Measurements from ENCODE around the gene SPEM1.

SPEM1 gene, protein sequence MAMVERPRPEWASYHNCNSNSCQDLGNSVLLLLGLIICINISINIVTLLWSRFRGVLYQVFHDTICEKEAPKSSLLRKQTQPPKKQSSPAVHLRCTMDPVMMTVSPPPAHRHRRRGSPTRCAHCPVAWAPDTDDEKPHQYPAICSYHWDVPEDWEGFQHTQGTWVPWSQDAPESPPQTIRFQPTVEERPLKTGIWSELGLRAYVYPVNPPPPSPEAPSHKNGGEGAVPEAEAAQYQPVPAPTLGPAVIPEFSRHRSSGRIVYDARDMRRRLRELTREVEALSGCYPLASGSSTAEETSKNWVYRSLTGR
- total RNA-seq, result 0 to 0.05 (median 0) reads per million in 18 experiments

GRCh38 chr17:7419819-7420610, at the start of gene SPEM1:
Gene SPEM1, plus strand, starts transcription at chr17:7420324. Its CDS starts 61 bp downstream, at chr17:7420385.
- DNase-seq, result no peak

GRCh38 chr17:7370853-7371252, 49.3 kb upstream of the SPEM1 start:
- DNase-seq, result no peak

DNA sequence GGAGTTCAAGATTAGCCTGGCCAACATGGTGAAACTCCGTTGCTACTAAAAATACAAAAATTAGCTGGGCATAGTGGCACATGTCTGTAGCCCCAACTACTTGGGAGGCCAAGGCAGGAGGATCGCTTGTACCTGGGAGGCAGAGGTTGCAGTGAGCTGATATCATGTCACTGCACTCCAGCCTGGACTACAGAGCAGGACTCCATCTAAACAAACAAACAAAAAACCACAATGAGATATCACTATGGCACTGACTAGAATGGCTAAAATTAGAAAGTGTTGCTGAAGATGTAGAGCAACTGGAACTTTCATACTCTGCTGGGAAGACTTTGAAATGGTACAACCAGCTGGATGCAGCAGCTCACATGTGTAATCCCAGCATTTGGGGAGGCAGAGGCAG, 45.8 kb upstream of the SPEM1 start:
- DNase-seq, result no peak

DNA sequence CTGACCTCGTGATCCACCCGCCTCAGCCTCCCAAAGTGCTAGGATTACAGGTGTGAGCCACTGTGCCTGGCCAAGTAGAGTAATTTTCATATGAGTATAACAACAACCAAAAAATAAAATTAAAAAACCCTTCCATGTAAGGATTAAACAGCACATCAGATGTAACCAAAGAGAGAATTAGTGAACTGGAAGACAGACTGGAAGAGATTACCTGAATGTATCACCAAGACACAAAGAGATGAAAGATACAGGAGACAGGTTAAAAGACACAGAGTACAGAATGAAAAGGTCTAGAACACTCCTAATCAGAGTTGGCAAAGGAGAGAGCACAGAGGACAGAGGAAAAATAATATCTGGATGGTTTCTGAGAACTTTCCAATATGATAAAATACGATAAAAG, 41.0 kb upstream of the SPEM1 start:
- DNase-seq, result no peak

GRCh38 chr17:7380321-7380720, 39.8 kb upstream of the SPEM1 start:
- no peak for DNase-seq

DNA sequence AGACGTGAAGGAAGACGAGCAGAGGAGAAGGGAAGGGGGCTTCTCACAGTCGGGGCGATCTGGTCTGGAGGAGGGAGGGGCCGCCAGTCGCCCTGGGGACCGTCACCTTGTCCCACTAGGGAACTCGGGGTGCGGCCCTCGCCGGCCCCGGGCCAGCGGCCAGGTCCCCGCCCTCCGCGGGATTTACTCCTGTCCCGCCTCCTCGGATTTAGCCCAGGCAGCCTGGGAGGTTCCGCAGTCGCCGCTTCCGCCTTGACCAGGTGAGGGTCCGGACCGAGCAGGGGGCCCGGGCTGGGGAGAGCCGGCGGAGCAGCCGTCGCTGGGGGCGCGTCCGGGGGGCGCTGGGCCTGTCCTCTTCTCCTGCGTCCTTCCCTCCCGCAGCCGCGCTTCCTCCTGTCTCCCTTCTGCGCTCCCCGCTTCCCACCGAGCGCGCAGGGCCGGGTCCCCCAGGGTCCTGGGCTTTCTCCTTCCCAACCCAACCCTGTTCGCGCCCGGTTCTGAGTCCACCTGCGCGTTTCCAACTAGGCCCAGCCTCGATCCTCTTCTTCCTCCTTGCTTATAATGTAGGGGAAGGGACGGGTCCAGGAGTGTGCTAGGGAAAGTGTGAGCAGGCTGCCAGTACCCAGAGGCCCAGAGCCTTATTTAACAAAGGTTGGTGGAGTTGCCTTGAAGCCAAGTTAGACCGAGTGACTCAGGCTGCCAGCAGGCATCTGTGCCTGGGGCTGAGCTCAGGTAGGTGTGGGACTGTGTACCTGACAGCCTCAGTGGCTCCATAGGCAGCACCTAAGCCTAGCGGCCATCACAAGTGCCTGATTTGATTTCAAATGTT, 39.1 kb upstream of the SPEM1 start, which contains the start of gene TNK1:
Gene TNK1, plus strand, starts transcription at position 235 of the 829 bp plus-strand sequence. CDS start 1,838 bp downstream, outside the sequence.
- no peak for DNase-seq

- no peak for DNase-seq
Measured at GRCh38 chr17:7382901-7383300, 37.2 kb upstream of the SPEM1 start.

- DNase-seq, result no peak
Measured at GRCh38 chr17:7383371-7383741, 36.8 kb upstream of the SPEM1 start.

DNA sequence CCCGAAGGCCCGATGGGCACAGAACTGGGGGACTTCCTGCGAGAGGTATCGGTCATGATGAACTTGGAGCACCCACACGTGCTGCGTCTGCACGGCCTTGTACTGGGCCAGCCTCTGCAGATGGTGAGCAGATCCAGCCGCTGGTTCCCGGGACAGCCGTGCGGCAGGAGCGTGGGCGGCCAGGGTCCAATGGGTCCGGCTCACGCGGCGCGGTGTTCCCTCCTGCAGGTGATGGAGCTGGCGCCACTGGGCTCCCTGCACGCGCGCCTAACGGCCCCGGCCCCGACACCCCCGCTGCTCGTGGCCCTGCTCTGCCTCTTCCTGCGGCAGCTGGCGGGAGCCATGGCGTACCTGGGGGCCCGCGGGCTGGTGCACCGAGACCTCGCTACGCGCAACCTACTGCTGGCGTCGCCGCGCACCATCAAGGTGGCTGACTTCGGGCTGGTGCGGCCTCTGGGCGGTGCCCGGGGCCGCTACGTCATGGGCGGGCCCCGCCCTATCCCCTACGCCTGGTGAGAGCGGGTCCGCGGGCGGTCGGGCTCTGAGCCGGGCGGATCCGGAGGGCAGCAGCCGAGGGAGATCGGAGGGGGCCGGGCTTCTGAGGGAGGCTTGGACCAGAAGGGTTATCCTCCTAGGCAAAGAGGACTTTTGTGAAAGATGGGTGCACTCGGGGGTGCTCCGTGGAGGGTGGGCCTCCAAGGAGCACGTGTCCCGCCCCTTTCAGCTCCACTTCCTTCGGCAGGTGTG, 36.2 kb upstream of the SPEM1 start:
- peak in 1 of 2 donors; percentile 28 for DNase-seq

DNA sequence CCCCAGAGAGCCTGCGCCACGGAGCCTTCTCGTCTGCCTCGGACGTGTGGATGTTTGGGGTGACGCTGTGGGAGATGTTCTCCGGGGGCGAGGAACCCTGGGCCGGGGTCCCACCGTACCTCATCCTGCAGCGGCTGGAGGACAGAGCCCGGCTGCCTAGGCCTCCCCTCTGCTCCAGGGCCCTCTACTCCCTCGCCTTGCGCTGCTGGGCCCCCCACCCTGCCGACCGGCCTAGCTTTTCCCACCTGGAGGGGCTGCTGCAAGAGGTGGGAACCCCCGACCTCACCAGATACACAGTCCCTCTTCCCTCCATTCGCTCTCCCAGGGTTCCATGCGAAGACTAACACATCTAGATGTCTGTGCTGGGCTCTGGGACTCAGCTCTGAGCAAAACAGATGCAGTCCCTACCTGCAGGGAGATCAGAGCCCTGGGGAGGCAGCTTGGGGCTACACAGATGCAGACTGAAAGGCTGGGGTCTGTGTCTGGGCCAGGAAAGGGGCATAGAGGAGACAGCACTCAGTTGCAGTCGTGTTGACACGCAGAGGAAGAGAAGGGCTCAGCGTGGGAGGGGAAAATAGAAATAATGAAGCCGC, 35.5 kb upstream of the SPEM1 start:
- no peak for DNase-seq

DNA sequence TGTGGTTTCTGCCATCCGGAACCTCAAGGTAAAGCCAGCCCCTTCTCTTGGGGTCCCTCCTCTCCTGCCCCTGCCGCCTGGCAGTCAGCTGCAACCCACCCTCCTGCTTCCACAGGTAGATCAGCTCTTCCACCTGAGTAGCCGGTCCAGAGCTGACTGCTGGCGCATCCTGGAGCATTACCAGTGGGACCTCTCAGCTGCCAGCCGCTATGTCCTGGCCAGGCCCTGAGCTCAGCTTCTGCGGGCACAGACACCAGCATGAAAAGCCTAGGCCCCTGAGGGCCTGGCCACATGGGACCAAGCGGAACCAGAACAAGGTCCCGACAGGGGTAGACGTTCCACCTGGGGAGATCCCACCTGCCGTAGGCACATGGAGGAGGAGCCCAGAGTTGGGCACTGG, 31.3 kb upstream of the SPEM1 start:
- no peak for DNase-seq

GRCh38 chr17:7389924-7390910, 29.9 kb upstream of the SPEM1 start:
- no peak for DNase-seq

DNA sequence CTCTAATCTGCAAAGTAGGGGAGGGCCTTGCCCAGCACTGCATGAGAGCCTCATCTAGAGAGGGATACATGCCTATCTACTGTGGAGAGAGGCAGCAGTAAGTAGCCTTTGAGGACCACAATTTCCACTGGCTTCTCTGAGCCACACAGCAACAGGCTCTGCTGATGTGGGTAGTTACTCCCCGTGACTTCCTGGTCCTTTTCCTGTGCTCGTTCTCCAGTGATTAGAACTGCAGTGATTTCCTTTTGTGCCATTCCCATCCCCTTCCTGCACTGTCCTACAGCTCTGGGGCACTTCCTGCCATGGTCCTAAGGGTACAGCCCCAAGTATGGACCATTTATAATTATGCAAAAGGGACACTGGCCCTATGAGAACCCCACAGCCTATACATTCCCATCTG, 28.8 kb upstream of the SPEM1 start:
- no peak for DNase-seq

DNA sequence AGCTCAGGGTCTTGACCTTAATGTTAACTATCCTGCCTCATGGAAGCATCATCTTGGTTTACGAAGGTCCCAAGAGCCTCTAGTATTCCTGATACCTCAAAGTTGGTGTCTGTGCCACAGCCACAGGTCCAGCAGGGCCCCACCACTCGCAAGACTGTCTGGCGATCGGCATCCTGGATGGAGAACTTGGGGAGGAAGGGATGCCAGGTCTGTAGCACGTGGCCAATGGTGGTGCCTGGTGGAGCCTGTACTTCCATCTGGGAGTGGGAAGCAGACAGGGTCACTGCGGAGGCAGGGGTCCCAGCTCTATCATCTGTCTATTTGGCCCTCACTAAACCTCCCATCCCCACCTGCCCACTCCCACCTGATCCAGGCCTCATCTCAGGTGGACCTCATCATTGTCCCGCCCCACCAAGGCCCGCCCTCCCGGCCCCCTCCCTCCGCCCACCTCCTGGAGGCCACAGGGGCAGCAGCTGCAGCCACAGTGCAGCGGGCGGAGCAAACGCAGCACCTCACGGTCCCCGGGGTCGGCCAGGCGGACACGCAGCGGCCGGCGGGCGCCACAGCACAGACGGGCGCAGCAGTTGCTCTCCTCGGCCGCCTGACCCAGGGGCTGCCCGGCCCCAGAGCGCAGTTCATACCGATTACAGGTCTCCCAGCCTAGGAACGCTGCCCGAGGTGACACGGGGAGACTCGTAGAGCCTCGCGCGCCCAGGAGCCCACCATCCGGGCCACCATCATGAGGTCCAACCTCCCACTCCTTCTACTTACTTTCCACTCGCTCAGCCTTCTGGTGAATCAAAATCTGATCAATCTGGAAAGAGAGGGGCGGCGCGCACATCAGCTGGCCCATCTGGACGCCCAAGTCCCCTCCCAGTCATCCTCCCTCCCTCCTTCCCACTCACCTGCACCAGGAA, 27.2 kb upstream of the SPEM1 start:
- no peak for DNase-seq

GRCh38 chr17:7393613-7394451, 26.3 kb upstream of the SPEM1 start:
- no peak for DNase-seq

- peak; percentile 84 to 92 for DNase-seq
Measured at GRCh38 chr17:7394452-7395191, 25.5 kb upstream of the SPEM1 start, which contains the start of gene PLSCR3. Gene PLSCR3, minus strand, starts transcription at chr17:7394525. Its CDS starts 415 bp downstream, at chr17:7394110.

DNA sequence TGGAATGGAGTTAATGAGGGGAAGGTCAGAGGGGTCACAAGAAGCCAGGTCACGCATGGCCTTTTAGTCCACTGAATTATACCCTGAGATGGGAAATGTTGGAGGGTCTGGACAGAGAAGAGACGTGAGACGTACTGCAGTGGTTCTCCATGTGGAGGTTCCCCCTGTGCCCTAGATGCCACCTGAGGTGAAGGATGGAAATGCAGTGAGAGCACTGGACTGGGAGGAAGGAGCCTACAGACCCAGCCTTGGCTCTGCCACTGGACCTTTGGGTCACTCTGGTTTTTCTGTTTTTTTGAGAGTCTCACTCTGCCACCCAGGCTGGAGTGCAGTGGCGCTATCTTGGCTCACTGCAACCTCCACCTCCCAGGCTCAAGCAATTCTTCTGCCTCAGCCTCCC, 24.0 kb upstream of the SPEM1 start:
- no peak for DNase-seq

DNA sequence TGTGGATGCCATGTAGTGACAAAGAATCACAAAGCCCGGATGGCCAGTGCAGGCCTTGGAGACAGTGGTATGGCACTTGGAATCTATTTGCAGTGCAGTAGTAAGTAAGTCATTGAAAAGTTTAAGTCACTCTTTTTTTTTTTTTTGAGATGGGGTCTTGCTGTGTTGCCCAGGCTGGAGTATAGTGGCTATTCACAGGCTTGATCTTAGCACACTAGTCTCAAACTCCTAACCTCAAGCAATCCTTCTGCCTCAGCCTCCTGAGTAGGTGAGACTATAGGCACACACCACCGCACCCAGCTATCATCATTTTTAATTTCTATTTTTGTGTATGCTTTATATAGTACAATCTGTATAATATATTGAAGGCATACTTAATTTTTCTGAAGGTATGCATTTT, 21.5 kb upstream of the SPEM1 start:
- no peak for DNase-seq

Measured in inflammatory macrophage (primary cell).